WTC11 (cell line): ENCODE results near the gene TUBB2B. TPM values are rescaled to one million over a fixed set of nuclear protein-coding genes. Genes with fewer than 3 reads are reported as not detected.
A peak's percentile ranks its signal among the peaks of the same experiment; 100 is the strongest.

ENCODE experiments used
- ATAC-seq: fragments of 200-7000 bp; cut with Tn5 transposase; 2 replicates; pipeline ENCODE4 v1.10.0; 2021; ENCODE audit warnings: mild to moderate bottlenecking, moderate library complexity
- CTCF ChIA-PET: fragments of 300-600 bp; sonication (Branson Sonifier 250); formaldehyde crosslinking; loops from one replicate; lab custom pipeline; 2021; ENCODE audit warnings: antibody characterized with exemption; lab: Charles Lee
- POLR2A ChIA-PET: fragments of 350-600 bp; sonication (Branson Sonifier 250); formaldehyde crosslinking; loops from one replicate; lab custom pipeline; 2021; ENCODE audit warnings: antibody characterized with exemption; lab: Charles Lee
- DNase-seq: peaks from one replicate; pipeline ENCODE4 v3.0.0; 2021; ENCODE audit warnings: low spot score
- H3K27ac Mint-ChIP-seq: 2 replicates; pipeline ENCODE4 v1.8.0; 2021; ENCODE audit warnings: mixed read lengths
- H3K27me3 Mint-ChIP-seq: 2 replicates; pipeline ENCODE4 v1.8.0; 2021; ENCODE audit warnings: low read depth, mild to moderate bottlenecking, moderate library complexity, mixed read lengths
- H3K36me3 Mint-ChIP-seq: 2 replicates; pipeline ENCODE4 v1.8.0; 2021; ENCODE audit warnings: mixed read lengths
- H3K4me1 Mint-ChIP-seq: 2 replicates; pipeline ENCODE4 v1.8.0; 2022; ENCODE audit warnings: mixed read lengths
- H3K4me3 Mint-ChIP-seq: 2 replicates; pipeline ENCODE4 v1.8.0; 2021; ENCODE audit warnings: mild to moderate bottlenecking, moderate library complexity, mixed read lengths
- H3K9me3 Mint-ChIP-seq: 2 replicates; pipeline ENCODE4 v1.8.0; 2021; ENCODE audit warnings: mixed read lengths
- EMX1 ChIP-seq: fragments of 250-450 bp; sonication (Bioruptor Pico); IDR thresholded peaks from 2 replicates; pipeline ENCODE4 v1.8.0; 2021; ENCODE audit warnings: mild to moderate bottlenecking
- GRHL2 ChIP-seq: fragments of 250-450 bp; sonication (Bioruptor Pico); IDR thresholded peaks from 2 replicates; pipeline ENCODE4 v1.8.0; 2022; ENCODE audit warnings: mild to moderate bottlenecking, moderate library complexity; ENCODE audit not compliant: insufficient replicate concordance, severe bottlenecking
- HMGA2 ChIP-seq: fragments of 250-450 bp; sonication (Bioruptor Pico); IDR thresholded peaks from 2 replicates; pipeline ENCODE4 v1.4.0; 2021; ENCODE audit warnings: mild to moderate bottlenecking, moderate library complexity
- NFE2L1 ChIP-seq: sonication (generic); formaldehyde crosslinking; IDR thresholded peaks from 2 replicates; pipeline ENCODE4 v1.8.1; 2023; ENCODE audit warnings: missing genetic modification reagents
- NR1H2 ChIP-seq: sonication (generic); formaldehyde crosslinking; IDR thresholded peaks from 2 replicates; pipeline ENCODE4 v1.9.0; 2021; ENCODE audit warnings: mild to moderate bottlenecking, moderate library complexity, missing genetic modification reagents
- OVOL2 ChIP-seq: fragments of 250-450 bp; sonication (Bioruptor Pico); IDR thresholded peaks from 2 replicates; pipeline ENCODE4 v1.9.0; 2021; ENCODE audit warnings: mild to moderate bottlenecking, borderline replicate concordance
- PRRX2 ChIP-seq: fragments of 250-450 bp; sonication (Bioruptor Pico); IDR thresholded peaks from 2 replicates; pipeline ENCODE4 v1.8.0; 2021; ENCODE audit warnings: mild to moderate bottlenecking
- TEAD1 ChIP-seq: sonication (generic); formaldehyde crosslinking; IDR thresholded peaks from 2 replicates; pipeline ENCODE4 v1.8.0; 2022; ENCODE audit warnings: mild to moderate bottlenecking, missing genetic modification reagents
- TP53 ChIP-seq: sonication (generic); formaldehyde crosslinking; IDR thresholded peaks from 2 replicates; pipeline ENCODE4 v1.8.1; 2023; ENCODE audit warnings: mild to moderate bottlenecking, missing genetic modification reagents
- ZNF232 ChIP-seq: sonication (generic); formaldehyde crosslinking; IDR thresholded peaks from 2 replicates; pipeline ENCODE4 v1.8.0; 2022; ENCODE audit warnings: mild to moderate bottlenecking, missing genetic modification reagents
- ZNF317 ChIP-seq: sonication (generic); formaldehyde crosslinking; IDR thresholded peaks from 2 replicates; pipeline ENCODE4 v1.8.1; 2023; ENCODE audit warnings: low read depth, mild to moderate bottlenecking, moderate library complexity, missing genetic modification reagents, borderline replicate concordance
- ZNF423 ChIP-seq: fragments of 250-450 bp; sonication (Bioruptor Pico); IDR thresholded peaks from 2 replicates; pipeline ENCODE4 v2.1.2; 2022; ENCODE audit warnings: mild to moderate bottlenecking, moderate library complexity
- total RNA-seq: library from RNA; stranded (reverse); gene quantifications from 3 replicates; pipeline ENCODE4 v1.2.3, GENCODE V29; 2021
- TF ChIP-seq, protein P1 (sequence below): fragments of 250-450 bp; sonication (Bioruptor Pico); conservative IDR thresholded peaks from 2 replicates; pipeline ENCODE4 v1.9.0; 2021; ENCODE audit warnings: mild to moderate bottlenecking
- TF ChIP-seq, protein P2 (sequence below): sonication (generic); formaldehyde crosslinking; IDR thresholded peaks from 2 replicates; pipeline ENCODE4 v1.8.1; 2023; ENCODE audit warnings: mild to moderate bottlenecking, missing genetic modification reagents, borderline replicate concordance
- TF ChIP-seq, protein P3 (sequence below): fragments of 200-600 bp; IDR thresholded peaks from 2 replicates; pipeline ENCODE4 v1.8.0; 2022; ENCODE audit warnings: antibody characterized with exemption
- TF ChIP-seq, protein P4 (sequence below): sonication (generic); formaldehyde crosslinking; IDR thresholded peaks from 2 replicates; pipeline ENCODE4 v1.8.0; 2022; ENCODE audit warnings: mild to moderate bottlenecking, missing genetic modification reagents
- TF ChIP-seq, protein P5 (sequence below): sonication (generic); formaldehyde crosslinking; IDR thresholded peaks from 2 replicates; pipeline ENCODE4 v1.8.0; 2022; ENCODE audit warnings: mild to moderate bottlenecking, missing genetic modification reagents
- TF ChIP-seq, protein P6 (sequence below): fragments of 250-450 bp; sonication (Bioruptor Pico); IDR thresholded peaks from 2 replicates; pipeline ENCODE4 v1.8.0; 2021; ENCODE audit warnings: mild to moderate bottlenecking

Gene TUBB2B
- total RNA-seq, 1 experiment from 2014 or later: 591 TPM

DNA sequence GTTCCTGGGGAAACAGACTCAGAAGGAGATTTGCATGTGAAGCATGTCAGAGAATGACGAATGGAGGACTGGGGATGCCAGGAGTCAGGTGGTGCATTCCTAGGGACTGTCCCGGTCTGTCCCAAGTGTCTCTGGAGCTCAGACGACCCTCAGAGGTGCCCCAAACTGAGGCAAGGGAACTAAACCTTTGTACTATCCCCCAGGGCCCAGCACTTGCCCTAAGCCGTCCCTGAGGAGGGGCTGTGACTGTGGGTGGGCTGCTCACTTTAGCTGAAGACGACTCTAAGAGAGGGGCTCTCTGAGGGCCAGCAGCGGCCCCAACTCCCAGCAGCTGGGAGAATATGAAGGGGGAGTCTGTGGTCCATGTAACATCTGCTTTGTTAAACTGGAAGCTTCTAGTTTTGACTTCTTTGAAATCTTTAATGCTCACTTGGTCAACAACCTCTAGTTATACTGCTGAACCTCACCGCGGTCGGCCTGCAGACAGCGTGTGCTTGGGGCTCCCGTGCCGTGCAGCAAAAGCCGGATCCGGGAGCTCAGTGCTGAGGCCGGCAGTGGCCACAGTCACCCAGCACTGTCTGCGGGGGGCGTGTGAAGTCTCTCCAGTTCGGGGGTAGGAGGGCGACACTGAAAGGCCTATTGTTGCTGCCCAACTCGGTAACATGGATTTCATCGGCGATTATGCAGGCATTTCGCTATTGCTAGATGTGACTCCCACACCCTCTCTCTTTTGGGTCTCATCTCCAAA, 34.2 kb downstream of the TUBB2B start:
- TF ChIP-seq ZNF317 (CRISPR knock-in tag) (no peak), TEAD1 (CRISPR knock-in tag) (no peak), ZNF423 (no peak), EMX1 (no peak), HMGA2 (CRISPR knock-in tag) (no peak), NR1H2 (CRISPR knock-in tag) (no peak), TP53 (CRISPR knock-in tag) (no peak), NFE2L1 (no peak), GRHL2 (CRISPR knock-in tag) (no peak), OVOL2 (CRISPR knock-in tag) (no peak), ZNF232 (CRISPR knock-in tag) (no peak), PRRX2 (CRISPR knock-in tag) (no peak)
- TF ChIP-seq, protein P1, sequence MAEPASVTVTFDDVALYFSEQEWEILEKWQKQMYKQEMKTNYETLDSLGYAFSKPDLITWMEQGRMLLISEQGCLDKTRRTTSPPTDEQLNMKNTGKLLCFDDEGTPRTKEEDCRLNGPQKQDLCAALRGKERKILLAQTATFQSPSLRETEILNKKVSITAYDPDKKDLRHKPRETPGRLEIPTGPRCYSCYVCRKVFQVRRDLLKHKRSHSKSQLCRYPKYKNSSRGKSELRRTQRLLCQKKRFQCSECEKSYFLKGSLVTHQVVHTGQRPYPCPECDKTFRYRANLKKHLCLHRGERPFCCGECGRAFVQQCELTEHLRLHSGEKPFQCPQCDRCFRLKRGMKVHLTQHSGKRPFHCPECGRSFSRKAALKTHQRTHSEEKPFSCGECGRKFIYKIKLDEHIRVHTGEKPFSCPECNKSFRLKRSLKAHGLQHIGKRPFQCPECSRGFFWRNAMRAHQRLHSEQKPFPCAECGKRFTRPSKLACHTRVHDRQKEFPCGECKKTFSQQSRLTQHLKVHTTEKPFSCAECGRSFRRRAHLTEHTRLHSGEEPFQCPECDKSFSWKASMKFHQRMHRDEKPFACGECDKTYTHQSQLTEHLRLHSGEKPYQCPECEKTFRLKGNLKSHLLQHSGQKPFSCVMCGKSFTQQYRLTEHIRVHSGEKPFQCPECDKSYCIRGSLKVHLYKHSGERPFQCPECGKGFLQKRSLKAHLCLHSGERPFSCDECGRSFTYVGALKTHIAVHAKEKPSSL: no peak
- TF ChIP-seq, protein P2, sequence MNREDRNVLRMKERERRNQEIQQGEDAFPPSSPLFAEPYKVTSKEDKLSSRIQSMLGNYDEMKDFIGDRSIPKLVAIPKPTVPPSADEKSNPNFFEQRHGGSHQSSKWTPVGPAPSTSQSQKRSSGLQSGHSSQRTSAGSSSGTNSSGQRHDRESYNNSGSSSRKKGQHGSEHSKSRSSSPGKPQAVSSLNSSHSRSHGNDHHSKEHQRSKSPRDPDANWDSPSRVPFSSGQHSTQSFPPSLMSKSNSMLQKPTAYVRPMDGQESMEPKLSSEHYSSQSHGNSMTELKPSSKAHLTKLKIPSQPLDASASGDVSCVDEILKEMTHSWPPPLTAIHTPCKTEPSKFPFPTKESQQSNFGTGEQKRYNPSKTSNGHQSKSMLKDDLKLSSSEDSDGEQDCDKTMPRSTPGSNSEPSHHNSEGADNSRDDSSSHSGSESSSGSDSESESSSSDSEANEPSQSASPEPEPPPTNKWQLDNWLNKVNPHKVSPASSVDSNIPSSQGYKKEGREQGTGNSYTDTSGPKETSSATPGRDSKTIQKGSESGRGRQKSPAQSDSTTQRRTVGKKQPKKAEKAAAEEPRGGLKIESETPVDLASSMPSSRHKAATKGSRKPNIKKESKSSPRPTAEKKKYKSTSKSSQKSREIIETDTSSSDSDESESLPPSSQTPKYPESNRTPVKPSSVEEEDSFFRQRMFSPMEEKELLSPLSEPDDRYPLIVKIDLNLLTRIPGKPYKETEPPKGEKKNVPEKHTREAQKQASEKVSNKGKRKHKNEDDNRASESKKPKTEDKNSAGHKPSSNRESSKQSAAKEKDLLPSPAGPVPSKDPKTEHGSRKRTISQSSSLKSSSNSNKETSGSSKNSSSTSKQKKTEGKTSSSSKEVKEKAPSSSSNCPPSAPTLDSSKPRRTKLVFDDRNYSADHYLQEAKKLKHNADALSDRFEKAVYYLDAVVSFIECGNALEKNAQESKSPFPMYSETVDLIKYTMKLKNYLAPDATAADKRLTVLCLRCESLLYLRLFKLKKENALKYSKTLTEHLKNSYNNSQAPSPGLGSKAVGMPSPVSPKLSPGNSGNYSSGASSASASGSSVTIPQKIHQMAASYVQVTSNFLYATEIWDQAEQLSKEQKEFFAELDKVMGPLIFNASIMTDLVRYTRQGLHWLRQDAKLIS (CRISPR knock-in tag): no peak
- TF ChIP-seq, protein P3, sequence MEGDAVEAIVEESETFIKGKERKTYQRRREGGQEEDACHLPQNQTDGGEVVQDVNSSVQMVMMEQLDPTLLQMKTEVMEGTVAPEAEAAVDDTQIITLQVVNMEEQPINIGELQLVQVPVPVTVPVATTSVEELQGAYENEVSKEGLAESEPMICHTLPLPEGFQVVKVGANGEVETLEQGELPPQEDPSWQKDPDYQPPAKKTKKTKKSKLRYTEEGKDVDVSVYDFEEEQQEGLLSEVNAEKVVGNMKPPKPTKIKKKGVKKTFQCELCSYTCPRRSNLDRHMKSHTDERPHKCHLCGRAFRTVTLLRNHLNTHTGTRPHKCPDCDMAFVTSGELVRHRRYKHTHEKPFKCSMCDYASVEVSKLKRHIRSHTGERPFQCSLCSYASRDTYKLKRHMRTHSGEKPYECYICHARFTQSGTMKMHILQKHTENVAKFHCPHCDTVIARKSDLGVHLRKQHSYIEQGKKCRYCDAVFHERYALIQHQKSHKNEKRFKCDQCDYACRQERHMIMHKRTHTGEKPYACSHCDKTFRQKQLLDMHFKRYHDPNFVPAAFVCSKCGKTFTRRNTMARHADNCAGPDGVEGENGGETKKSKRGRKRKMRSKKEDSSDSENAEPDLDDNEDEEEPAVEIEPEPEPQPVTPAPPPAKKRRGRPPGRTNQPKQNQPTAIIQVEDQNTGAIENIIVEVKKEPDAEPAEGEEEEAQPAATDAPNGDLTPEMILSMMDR: no peak
- TF ChIP-seq, protein P4, sequence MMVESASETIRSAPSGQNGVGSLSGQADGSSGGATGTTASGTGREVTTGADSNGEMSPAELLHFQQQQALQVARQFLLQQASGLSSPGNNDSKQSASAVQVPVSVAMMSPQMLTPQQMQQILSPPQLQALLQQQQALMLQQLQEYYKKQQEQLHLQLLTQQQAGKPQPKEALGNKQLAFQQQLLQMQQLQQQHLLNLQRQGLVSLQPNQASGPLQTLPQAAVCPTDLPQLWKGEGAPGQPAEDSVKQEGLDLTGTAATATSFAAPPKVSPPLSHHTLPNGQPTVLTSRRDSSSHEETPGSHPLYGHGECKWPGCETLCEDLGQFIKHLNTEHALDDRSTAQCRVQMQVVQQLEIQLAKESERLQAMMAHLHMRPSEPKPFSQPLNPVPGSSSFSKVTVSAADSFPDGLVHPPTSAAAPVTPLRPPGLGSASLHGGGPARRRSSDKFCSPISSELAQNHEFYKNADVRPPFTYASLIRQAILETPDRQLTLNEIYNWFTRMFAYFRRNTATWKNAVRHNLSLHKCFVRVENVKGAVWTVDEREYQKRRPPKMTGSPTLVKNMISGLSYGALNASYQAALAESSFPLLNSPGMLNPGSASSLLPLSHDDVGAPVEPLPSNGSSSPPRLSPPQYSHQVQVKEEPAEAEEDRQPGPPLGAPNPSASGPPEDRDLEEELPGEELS: no peak
- TF ChIP-seq, protein P5, sequence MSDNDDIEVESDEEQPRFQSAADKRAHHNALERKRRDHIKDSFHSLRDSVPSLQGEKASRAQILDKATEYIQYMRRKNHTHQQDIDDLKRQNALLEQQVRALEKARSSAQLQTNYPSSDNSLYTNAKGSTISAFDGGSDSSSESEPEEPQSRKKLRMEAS (CRISPR knock-in tag): no peak
- TF ChIP-seq, protein P6, sequence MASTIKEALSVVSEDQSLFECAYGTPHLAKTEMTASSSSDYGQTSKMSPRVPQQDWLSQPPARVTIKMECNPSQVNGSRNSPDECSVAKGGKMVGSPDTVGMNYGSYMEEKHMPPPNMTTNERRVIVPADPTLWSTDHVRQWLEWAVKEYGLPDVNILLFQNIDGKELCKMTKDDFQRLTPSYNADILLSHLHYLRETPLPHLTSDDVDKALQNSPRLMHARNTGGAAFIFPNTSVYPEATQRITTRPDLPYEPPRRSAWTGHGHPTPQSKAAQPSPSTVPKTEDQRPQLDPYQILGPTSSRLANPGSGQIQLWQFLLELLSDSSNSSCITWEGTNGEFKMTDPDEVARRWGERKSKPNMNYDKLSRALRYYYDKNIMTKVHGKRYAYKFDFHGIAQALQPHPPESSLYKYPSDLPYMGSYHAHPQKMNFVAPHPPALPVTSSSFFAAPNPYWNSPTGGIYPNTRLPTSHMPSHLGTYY (CRISPR knock-in tag): no peak
- POLR2A ChIA-PET: interaction anchor here (1.0 kb wide), 2 partner anchors 16 to 27 kb away, joined by 3 read pairs; no protein-coding TSS in a partner anchor
- H3K4me3 Mint-ChIP-seq: no peak overlapping the region
- no peak for DNase-seq
- no peaks in the 10 kb centered on the region for H3K27me3 Mint-ChIP-seq
- peaks cover 11% of the 10 kb centered on the region for H3K4me1 Mint-ChIP-seq
- peak overlapping the region; percentile 57; the same call in 1 of the 2 replicates for H3K27ac Mint-ChIP-seq
- peaks cover 13% of the 10 kb centered on the region for H3K9me3 Mint-ChIP-seq
- peaks cover 10% of the 10 kb centered on the region for H3K36me3 Mint-ChIP-seq
- peak; percentile 34 for ATAC-seq
- CTCF ChIA-PET: interaction anchor here (0.6 to 3.9 kb wide), 7 partner anchors 9 to 802 kb away, joined by 4 to 23 read pairs (median 4); no protein-coding TSS in a partner anchor
